ENCODE measurements around the gene ZNF750.

ZNF750 gene

GRCh38 chr17:82801377-82801970 is 38.3 kb downstream of the ZNF750 start:
- Histone ChIP-seq H3K79me2 (ENCODE audit: control insufficient read depth, low read length) (peaks cover 27% of the 10 kb centered on the region), H3K27me3 (ENCODE audit: control insufficient read depth, low read length) (no peaks in the 10 kb centered on the region), H3K9me2 (replicated peaks; ENCODE audit: control insufficient read depth, low read length) (no peaks in the 10 kb centered on the region), H3K27ac (ENCODE audit: low read depth, low read length) (no peak overlapping the region), H3K4me3 (ENCODE audit: low read length) (no peak overlapping the region), H3K9me3 (ENCODE audit: control insufficient read depth, insufficient read depth, low read length) (no peaks in the 10 kb centered on the region), H3K4me2 (ENCODE audit: low read length) (no peak overlapping the region), H3K4me1 (ENCODE audit: control insufficient read depth, low read length) (no peaks in the 10 kb centered on the region), H3K36me3 (ENCODE audit: control insufficient read depth, low read length) (peaks cover 35% of the 10 kb centered on the region), H4K20me1 (ENCODE audit: control insufficient read depth, insufficient read depth, low read depth, low read length) (no peaks in the 10 kb centered on the region), H3F3A (ENCODE audit: control insufficient read depth, insufficient read depth) (no peaks in the 10 kb centered on the region)
- TF ChIP-seq CTCF (IDR thresholded peaks at IDR 0.05; ENCODE audit: low read depth, low read length, poor library complexity, severe bottlenecking) (no peak), EZH2phosphoT487 (IDR thresholded peaks at IDR 0.05; ENCODE audit: borderline replicate concordance, low read length) (no peak)

- Histone ChIP-seq H3K4me1 (ENCODE audit: control insufficient read depth, low read length) (no peaks in the 10 kb centered on the region), H3K4me2 (ENCODE audit: low read length) (no peak overlapping the region), H3K9me3 (ENCODE audit: control insufficient read depth, insufficient read depth, low read length) (no peaks in the 10 kb centered on the region), H3K27me3 (ENCODE audit: control insufficient read depth, low read length) (no peaks in the 10 kb centered on the region), H3K9me2 (replicated peaks; ENCODE audit: control insufficient read depth, low read length) (no peaks in the 10 kb centered on the region), H3F3A (ENCODE audit: control insufficient read depth, insufficient read depth) (no peaks in the 10 kb centered on the region), H3K27ac (ENCODE audit: low read depth, low read length) (no peak overlapping the region), H4K20me1 (ENCODE audit: control insufficient read depth, insufficient read depth, low read depth, low read length) (no peaks in the 10 kb centered on the region), H3K4me3 (ENCODE audit: low read length) (no peak overlapping the region), H3K79me2 (ENCODE audit: control insufficient read depth, low read length) (peaks cover 27% of the 10 kb centered on the region), H3K36me3 (ENCODE audit: control insufficient read depth, low read length) (peaks cover 30% of the 10 kb centered on the region)
- TF ChIP-seq CTCF (IDR thresholded peaks at IDR 0.05; ENCODE audit: low read depth, low read length, poor library complexity, severe bottlenecking) (no peak), EZH2phosphoT487 (IDR thresholded peaks at IDR 0.05; ENCODE audit: borderline replicate concordance, low read length) (no peak)
Measured at GRCh38 chr17:82800885-82801284, 38.9 kb downstream of the ZNF750 start.

DNA sequence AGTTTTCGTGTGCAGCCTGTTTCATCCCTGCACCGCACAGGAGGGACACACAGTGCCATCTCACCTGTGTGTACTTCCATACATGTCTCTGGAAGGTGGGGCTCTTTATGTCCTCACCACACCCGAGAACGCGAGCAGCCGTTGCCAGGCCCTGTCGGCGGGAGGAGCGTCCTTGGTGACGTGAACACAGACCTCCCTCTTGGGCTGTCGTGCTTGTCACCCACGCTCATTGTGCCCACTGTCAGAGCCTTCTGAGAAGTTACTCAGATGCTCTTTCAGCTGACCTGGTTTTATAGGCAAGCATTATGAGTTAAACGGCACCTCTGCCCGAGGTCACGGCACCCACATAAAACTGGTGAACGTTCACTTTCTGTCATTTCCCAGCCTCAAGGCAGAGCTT is 40.2 kb downstream of the ZNF750 start:
- Histone ChIP-seq H3K9me2 (replicated peaks; ENCODE audit: control insufficient read depth, low read length) (no peaks in the 10 kb centered on the region), H3F3A (ENCODE audit: control insufficient read depth, insufficient read depth) (no peaks in the 10 kb centered on the region), H3K4me3 (ENCODE audit: low read length) (no peak overlapping the region), H3K4me2 (ENCODE audit: low read length) (no peak overlapping the region), H4K20me1 (ENCODE audit: control insufficient read depth, insufficient read depth, low read depth, low read length) (no peaks in the 10 kb centered on the region), H3K9me3 (ENCODE audit: control insufficient read depth, insufficient read depth, low read length) (no peaks in the 10 kb centered on the region), H3K27ac (ENCODE audit: low read depth, low read length) (no peak overlapping the region), H3K79me2 (ENCODE audit: control insufficient read depth, low read length) (peaks cover 27% of the 10 kb centered on the region), H3K36me3 (ENCODE audit: control insufficient read depth, low read length) (peaks cover 27% of the 10 kb centered on the region), H3K27me3 (ENCODE audit: control insufficient read depth, low read length) (no peaks in the 10 kb centered on the region), H3K4me1 (ENCODE audit: control insufficient read depth, low read length) (no peaks in the 10 kb centered on the region)
- TF ChIP-seq EZH2phosphoT487 (IDR thresholded peaks at IDR 0.05; ENCODE audit: borderline replicate concordance, low read length) (no peak), CTCF (IDR thresholded peaks at IDR 0.05; ENCODE audit: low read depth, low read length, poor library complexity, severe bottlenecking) (no peak)

All from DOHH2 (cell line).